H9 (cell line): ENCODE data around the gene LPAR1. TPM values are rescaled to one million over a fixed set of nuclear protein-coding genes. Genes with fewer than 3 reads are reported as not detected.

ENCODE experiments used
- DNase-seq: peaks from one replicate; pipeline ENCODE4 v3.0.0-alpha.2; 2017
- H2AFZ ChIP-seq: one replicate; pipeline ENCODE4 v1.6.1; 2013; ENCODE audit warnings: mild to moderate bottlenecking, low read length, control low read depth, moderate library complexity
- H2AK5ac ChIP-seq: 2 replicates; pipeline ENCODE4 v1.6.1; 2013; ENCODE audit warnings: low read length, control low read depth, mixed read lengths; ENCODE audit not compliant: insufficient read length
- H2BK120ac ChIP-seq: one replicate; pipeline ENCODE4 v1.6.1; 2013; ENCODE audit warnings: low read depth, mild to moderate bottlenecking, low read length, control low read depth, inconsistent platforms; ENCODE audit not compliant: poor library complexity, severe bottlenecking
- H2BK12ac ChIP-seq: 2 replicates; pipeline ENCODE4 v1.6.1; 2013; ENCODE audit warnings: low read length, control low read depth, mixed read lengths, low read depth; ENCODE audit not compliant: insufficient read length
- H2BK15ac ChIP-seq: 2 replicates; pipeline ENCODE4 v1.6.1; 2013; ENCODE audit warnings: low read depth, low read length, control low read depth
- H2BK20ac ChIP-seq: one replicate; pipeline ENCODE4 v1.6.1; 2013; ENCODE audit warnings: low read depth, mild to moderate bottlenecking, low read length, control low read depth, inconsistent platforms; ENCODE audit not compliant: poor library complexity, severe bottlenecking
- H2BK5ac ChIP-seq: 2 replicates; pipeline ENCODE4 v1.6.1; 2013; ENCODE audit warnings: low read length, control low read depth, mixed read lengths; ENCODE audit not compliant: insufficient read length
- H3K14ac ChIP-seq: 2 replicates; pipeline ENCODE4 v1.6.1; 2013; ENCODE audit warnings: low read length, control low read depth; ENCODE audit not compliant: insufficient read depth
- H3K18ac ChIP-seq: 2 replicates; pipeline ENCODE4 v1.6.1; 2013; ENCODE audit warnings: low read depth, mild to moderate bottlenecking, mixed read lengths, low read length, control low read depth; ENCODE audit not compliant: insufficient read length
- H3K23ac ChIP-seq: 2 replicates; pipeline ENCODE4 v1.6.1; 2013; ENCODE audit warnings: low read length, control low read depth, mixed read lengths, low read depth; ENCODE audit not compliant: insufficient read length
- H3K23me2 ChIP-seq: 2 replicates; pipeline ENCODE4 v1.6.1; 2013; ENCODE audit warnings: low read depth, mild to moderate bottlenecking, mixed read lengths, low read length, control low read depth; ENCODE audit not compliant: insufficient read length, poor library complexity, severe bottlenecking
- H3K27ac ChIP-seq: 2 replicates; pipeline ENCODE4 v1.5.1; 2013; ENCODE audit warnings: low read length, control low read depth, mixed read lengths, low read depth; ENCODE audit not compliant: insufficient read length
- H3K27me3 ChIP-seq: 2 replicates; pipeline ENCODE4 v1.6.1; 2013; ENCODE audit warnings: low read length, control low read depth, inconsistent platforms; ENCODE audit not compliant: insufficient read depth
- H3K4ac ChIP-seq: 2 replicates; pipeline ENCODE4 v1.6.1; 2013; ENCODE audit warnings: low read depth, mild to moderate bottlenecking, control low read depth, inconsistent platforms, low read length, moderate library complexity
- H3K4me1 ChIP-seq: 2 replicates; pipeline ENCODE4 v1.6.1; 2013; ENCODE audit warnings: low read length, control low read depth, inconsistent platforms; ENCODE audit not compliant: insufficient read depth
- H3K4me2 ChIP-seq: 2 replicates; pipeline ENCODE4 v1.6.1; 2013; ENCODE audit warnings: low read length, control low read depth, mixed read lengths; ENCODE audit not compliant: insufficient read length, insufficient read depth
- H3K56ac ChIP-seq: 2 replicates; pipeline ENCODE4 v1.6.1; 2013; ENCODE audit warnings: low read depth, mild to moderate bottlenecking, mixed read lengths, low read length, control low read depth; ENCODE audit not compliant: insufficient read length
- H3K79me1 ChIP-seq: 2 replicates; pipeline ENCODE4 v1.6.1; 2013; ENCODE audit warnings: low read depth, mild to moderate bottlenecking, moderate library complexity, low read length, control low read depth, inconsistent platforms; ENCODE audit not compliant: insufficient read depth, poor library complexity, severe bottlenecking
- H3K79me2 ChIP-seq: 2 replicates; pipeline ENCODE4 v1.6.1; 2013; ENCODE audit warnings: low read length, control low read depth, inconsistent platforms; ENCODE audit not compliant: insufficient read depth
- H3K9ac ChIP-seq: 2 replicates; pipeline ENCODE4 v1.6.1; 2013; ENCODE audit warnings: low read length, control low read depth, mixed read lengths; ENCODE audit not compliant: insufficient read length; ENCODE audit errors: extremely low read depth
- H3K9me3 ChIP-seq: one replicate; pipeline ENCODE4 v1.6.1; 2013; ENCODE audit warnings: low read depth, low read length, inconsistent platforms; ENCODE audit not compliant: control insufficient read depth
- H3T11ph ChIP-seq: one replicate; pipeline ENCODE4 v1.6.1; 2013; ENCODE audit warnings: mild to moderate bottlenecking, low read length, control low read depth, inconsistent platforms
- H4K20me1 ChIP-seq: one replicate; pipeline ENCODE4 v1.6.1; 2013; ENCODE audit not compliant: control insufficient read depth, insufficient read length, insufficient read depth
- H4K5ac ChIP-seq: 2 replicates; pipeline ENCODE4 v1.6.1; 2013; ENCODE audit warnings: low read depth, mild to moderate bottlenecking, mixed read lengths, low read length, control low read depth; ENCODE audit not compliant: insufficient read length
- H4K8ac ChIP-seq: replicated peaks from 2 replicates; pipeline ENCODE4 v1.6.1; 2013; ENCODE audit warnings: low read length, control low read depth, mixed read lengths, low read depth; ENCODE audit not compliant: insufficient read length
- H4K91ac ChIP-seq: 2 replicates; pipeline ENCODE4 v1.6.1; 2013; ENCODE audit warnings: low read depth, mild to moderate bottlenecking, moderate library complexity, mixed read lengths, low read length, control low read depth; ENCODE audit not compliant: insufficient read length
- H3K27ac Mint-ChIP-seq, 3 experiments: 2 replicates in 2 of 3; 3 replicates in 1 of 3; pipeline ENCODE4 v1.8.0; 2020 to 2021; ENCODE audit warnings: mixed read lengths in 3 of 3, mild to moderate bottlenecking in 1 of 3, moderate library complexity in 1 of 3
- H3K27me3 Mint-ChIP-seq: 2 replicates; pipeline ENCODE4 v1.8.0; 2021; ENCODE audit warnings: low read depth, mild to moderate bottlenecking, moderate library complexity, mixed read lengths
- H3K36me3 Mint-ChIP-seq, 3 experiments: 2 replicates in 2 of 3; 3 replicates in 1 of 3; pipeline ENCODE4 v1.8.0; 2020 to 2021; ENCODE audit warnings: low read depth in 3 of 3, mixed read lengths in 3 of 3; ENCODE audit not compliant: insufficient read depth in 1 of 3
- H3K4me1 Mint-ChIP-seq, 2 experiments: 2 replicates each; pipeline ENCODE4 v1.8.0; 2020; ENCODE audit warnings: mixed read lengths in 2 of 2
- H3K4me3 Mint-ChIP-seq, 2 experiments: 2 replicates in 1 of 2; 3 replicates in 1 of 2; pipeline ENCODE4 v1.8.0; 2020 to 2021; ENCODE audit warnings: mild to moderate bottlenecking in 2 of 2, mixed read lengths in 2 of 2, moderate library complexity in 1 of 2
- H3K9me3 Mint-ChIP-seq, 2 experiments: 2 replicates in 1 of 2; 3 replicates in 1 of 2; pipeline ENCODE4 v1.8.0; 2020; ENCODE audit warnings: mild to moderate bottlenecking in 2 of 2, mixed read lengths in 2 of 2, moderate library complexity in 1 of 2
- WGBS: extraction: QIAGEN DNeasy Blood & Tissue Kit; methylation state at CpG from one replicate; pipeline ENCODE4 v1.1.7; 2013; ENCODE audit warnings: missing lambda C conversion rate, low lambda C conversion rate, mixed read lengths; ENCODE audit not compliant: insufficient read length; ENCODE audit errors: extremely low coverage; 5-methylcytosine and 5-hydroxymethylcytosine counted together
- total RNA-seq: library from RNA; stranded (reverse); gene quantifications from 2 replicates; pipeline ENCODE4 v1.2.1, GENCODE V29; 2021
- TF ChIP-seq, protein P1 (sequence below): fragments of 200-600 bp; sonication (generic); conservative IDR thresholded peaks from 3 replicates; pipeline ENCODE4 v1.8.0; 2021; ENCODE audit warnings: antibody characterized with exemption, mild to moderate bottlenecking

LPAR1 gene
- total RNA-seq, 1 experiment from 2014 or later = 1.3 TPM

- no peak overlapping the region for H3K14ac ChIP-seq
- H3K4ac ChIP-seq = no peak overlapping the region
- H3K4me1 ChIP-seq = no peaks in the 10 kb centered on the region
- H3K27me3 ChIP-seq = no peaks in the 10 kb centered on the region
- no peak overlapping the region for H2BK120ac ChIP-seq
- no peak overlapping the region for H2BK12ac ChIP-seq
- no CpG with 5 or more reads among the region's 5 CpGs for WGBS
- H3T11ph ChIP-seq = no peak overlapping the region
- no peak overlapping the region for H3K23ac ChIP-seq
- H2BK20ac ChIP-seq = no peak overlapping the region
- no peak overlapping the region for H3K18ac ChIP-seq
- no peak overlapping the region for H3K56ac ChIP-seq
- H4K8ac ChIP-seq = no peak overlapping the region
- DNase-seq = no peak
- H3K79me1 ChIP-seq = no peaks in the 10 kb centered on the region
- TF ChIP-seq, protein P1, sequence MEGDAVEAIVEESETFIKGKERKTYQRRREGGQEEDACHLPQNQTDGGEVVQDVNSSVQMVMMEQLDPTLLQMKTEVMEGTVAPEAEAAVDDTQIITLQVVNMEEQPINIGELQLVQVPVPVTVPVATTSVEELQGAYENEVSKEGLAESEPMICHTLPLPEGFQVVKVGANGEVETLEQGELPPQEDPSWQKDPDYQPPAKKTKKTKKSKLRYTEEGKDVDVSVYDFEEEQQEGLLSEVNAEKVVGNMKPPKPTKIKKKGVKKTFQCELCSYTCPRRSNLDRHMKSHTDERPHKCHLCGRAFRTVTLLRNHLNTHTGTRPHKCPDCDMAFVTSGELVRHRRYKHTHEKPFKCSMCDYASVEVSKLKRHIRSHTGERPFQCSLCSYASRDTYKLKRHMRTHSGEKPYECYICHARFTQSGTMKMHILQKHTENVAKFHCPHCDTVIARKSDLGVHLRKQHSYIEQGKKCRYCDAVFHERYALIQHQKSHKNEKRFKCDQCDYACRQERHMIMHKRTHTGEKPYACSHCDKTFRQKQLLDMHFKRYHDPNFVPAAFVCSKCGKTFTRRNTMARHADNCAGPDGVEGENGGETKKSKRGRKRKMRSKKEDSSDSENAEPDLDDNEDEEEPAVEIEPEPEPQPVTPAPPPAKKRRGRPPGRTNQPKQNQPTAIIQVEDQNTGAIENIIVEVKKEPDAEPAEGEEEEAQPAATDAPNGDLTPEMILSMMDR = no peak
- no peak overlapping the region for H4K5ac ChIP-seq
- peaks cover 0 to 3% (median 0%) of the 10 kb centered on the region in 3 experiments; a peak in 2 of 7 replicates for H3K36me3 Mint-ChIP-seq
- H3K23me2 ChIP-seq = no peaks in the 10 kb centered on the region
- no peak overlapping the region for H4K91ac ChIP-seq
- no peak overlapping the region for H3K27ac Mint-ChIP-seq
- H4K20me1 ChIP-seq = no peaks in the 10 kb centered on the region
- no peak overlapping the region for H2BK15ac ChIP-seq
- no peaks in the 10 kb centered on the region for H3K9me3 ChIP-seq
- H3K9ac ChIP-seq = no peak overlapping the region
- H2BK5ac ChIP-seq = no peak overlapping the region
- no peaks in the 10 kb centered on the region for H3K27me3 Mint-ChIP-seq
- no peak overlapping the region for H3K4me2 ChIP-seq
- H3K9me3 Mint-ChIP-seq = no peaks in the 10 kb centered on the region; a peak in 1 of 5 replicates
- H3K4me1 Mint-ChIP-seq = no peaks in the 10 kb centered on the region
- H2AFZ ChIP-seq = no peak overlapping the region
- no peak overlapping the region for H3K4me3 Mint-ChIP-seq
- H3K79me2 ChIP-seq = no peaks in the 10 kb centered on the region
- no peak overlapping the region for H3K27ac ChIP-seq
- no peak overlapping the region for H2AK5ac ChIP-seq
Measured at GRCh38 chr9:110923601-110924000, 114.7 kb downstream of the LPAR1 start.
